Measurements from ENCODE around the gene CHML.

- TF ChIP-seq, protein P1, sequence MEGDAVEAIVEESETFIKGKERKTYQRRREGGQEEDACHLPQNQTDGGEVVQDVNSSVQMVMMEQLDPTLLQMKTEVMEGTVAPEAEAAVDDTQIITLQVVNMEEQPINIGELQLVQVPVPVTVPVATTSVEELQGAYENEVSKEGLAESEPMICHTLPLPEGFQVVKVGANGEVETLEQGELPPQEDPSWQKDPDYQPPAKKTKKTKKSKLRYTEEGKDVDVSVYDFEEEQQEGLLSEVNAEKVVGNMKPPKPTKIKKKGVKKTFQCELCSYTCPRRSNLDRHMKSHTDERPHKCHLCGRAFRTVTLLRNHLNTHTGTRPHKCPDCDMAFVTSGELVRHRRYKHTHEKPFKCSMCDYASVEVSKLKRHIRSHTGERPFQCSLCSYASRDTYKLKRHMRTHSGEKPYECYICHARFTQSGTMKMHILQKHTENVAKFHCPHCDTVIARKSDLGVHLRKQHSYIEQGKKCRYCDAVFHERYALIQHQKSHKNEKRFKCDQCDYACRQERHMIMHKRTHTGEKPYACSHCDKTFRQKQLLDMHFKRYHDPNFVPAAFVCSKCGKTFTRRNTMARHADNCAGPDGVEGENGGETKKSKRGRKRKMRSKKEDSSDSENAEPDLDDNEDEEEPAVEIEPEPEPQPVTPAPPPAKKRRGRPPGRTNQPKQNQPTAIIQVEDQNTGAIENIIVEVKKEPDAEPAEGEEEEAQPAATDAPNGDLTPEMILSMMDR (IDR thresholded peaks at IDR 0.05), result peak; percentile 68 to 84 (median 74)
- no peak for TF ChIP-seq POLR2A (IDR thresholded peaks at IDR 0.05)
Measured at GRCh38 chr1:241627453-241628259, 12.5 kb downstream of the CHML start.

All from right lobe of liver (tissue), 4 donors.